GM18505 (cell line): ENCODE data around the gene DPP9.

Experiments used
- ATAC-seq: cut with Tn5 transposase; IDR thresholded peaks from one replicate; pipeline ENCODE4 v1.9.1; 2021; ENCODE audit not compliant: unreplicated experiment
- POLR2A ChIP-seq: IDR thresholded peaks from 4 replicates; pipeline ENCODE4 v1.6.1; 2011; ENCODE audit warnings: borderline replicate concordance; ENCODE audit not compliant: insufficient read depth, insufficient read length; ENCODE audit errors: extremely low read depth

Gene DPP9

DNA sequence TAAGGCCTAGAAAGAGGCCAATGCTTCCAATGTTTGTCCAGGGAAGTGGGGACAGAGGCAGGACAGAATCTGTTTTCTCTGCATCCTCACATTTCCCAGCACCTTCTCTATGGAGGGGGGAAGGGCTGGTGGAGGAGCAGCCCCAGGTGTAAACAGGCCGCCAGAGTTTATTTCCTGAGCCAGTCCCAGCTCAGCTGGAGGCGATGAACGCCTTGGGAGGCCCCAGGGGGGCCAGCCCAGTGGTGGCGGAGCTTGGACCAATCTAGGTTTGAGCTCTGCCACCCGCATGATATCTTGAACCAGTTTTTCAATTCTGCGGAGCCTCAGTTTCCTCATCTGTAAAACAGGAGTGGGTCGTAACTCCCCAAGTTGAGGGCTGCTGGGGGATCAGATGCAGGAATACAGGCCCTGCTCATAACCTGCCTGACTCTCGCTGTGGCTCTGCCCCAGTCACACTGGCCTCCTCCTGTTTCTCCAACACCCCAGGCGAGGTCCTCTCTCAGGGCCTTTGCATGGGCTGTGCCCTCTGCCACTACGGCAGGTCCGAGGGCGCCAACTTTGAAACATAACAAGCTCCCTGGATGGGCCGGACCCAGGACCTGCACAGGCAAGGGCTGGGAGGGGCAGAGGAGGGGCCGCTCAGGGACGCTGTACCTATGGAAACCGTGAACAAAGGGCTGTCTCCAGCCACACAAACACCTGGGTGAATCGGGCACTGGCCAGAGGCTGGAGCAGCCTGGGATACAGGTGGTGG is 83.2 kb downstream of the DPP9 start:
- ATAC-seq, result no peak
- no peak for TF ChIP-seq POLR2A

DNA sequence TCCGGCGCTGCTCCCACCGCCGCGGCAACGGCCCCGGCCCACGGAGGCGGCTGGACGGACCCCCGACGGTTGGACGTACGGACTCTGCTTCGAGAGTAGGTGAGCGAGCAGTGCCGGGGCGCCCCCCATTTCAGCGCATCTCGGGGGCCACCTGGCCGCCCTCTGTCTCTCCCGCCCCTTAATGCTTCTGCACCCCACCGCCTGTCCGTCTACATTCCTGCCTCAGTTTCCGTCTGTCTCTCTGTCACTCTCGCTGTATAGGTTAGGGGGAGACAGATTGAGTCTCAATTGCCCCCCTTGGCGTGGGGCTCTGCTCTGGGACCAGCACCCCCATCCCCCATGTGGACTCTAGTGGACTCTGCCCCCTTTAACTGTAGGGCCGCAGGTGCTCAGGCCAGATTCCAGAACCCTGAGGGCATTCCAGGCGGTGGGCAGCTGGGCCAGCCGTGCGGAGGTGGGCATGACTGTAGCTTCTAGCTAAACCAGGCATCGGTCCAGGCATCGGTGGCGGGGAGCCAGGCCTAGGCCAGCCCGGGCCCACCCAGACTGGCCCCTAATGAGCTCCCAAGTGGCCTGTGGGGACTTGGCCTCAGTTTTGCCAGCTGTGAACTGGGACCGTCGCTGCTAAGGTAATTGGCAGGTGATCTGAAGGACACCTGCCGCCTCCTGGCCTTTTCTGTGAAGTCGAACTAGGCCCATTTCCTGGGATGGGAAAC is 84.0 kb downstream of the DPP9 start:
- ATAC-seq, result peak; percentile 1
- TF ChIP-seq POLR2A, result no peak

DNA sequence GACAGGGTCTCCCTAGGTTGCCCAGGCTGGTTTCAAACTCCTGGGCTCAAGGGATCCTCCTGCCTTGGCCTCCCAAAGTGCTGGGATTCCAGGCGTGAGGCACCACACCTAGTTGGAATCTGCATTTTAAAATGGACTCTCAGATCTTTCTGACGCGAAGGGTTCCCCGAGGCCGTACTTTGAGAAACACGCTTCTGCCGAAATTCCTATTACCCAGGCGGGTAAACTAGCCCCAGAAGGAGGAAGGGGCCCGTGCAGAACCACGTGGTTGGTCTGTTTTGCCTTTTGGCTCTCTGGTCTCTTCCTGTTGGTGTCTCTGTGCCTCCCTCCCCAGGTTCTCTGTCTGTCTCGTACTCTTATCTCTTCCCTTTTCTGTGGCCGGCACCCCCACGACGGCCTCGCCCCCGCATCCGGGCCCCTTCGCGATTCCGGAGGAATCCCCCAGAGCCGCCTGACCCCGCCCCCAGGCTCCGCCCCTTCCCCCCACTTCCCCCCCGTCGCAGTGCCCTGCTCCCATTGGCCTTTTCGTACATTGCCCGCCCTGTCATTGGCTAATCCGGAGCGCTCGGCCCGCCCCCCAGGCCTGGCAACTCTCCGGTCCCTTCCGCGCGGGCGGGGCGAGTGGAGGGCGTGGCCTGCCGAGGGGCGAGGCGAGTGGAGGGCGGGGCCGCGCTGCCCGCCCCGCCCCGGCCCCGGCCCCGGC is 84.7 kb downstream of the DPP9 start, which contains the start of gene TNFAIP8L1:
Gene TNFAIP8L1 (plus strand): TSS at position 689 of the 703 bp plus-strand sequence. CDS start 12,354 bp downstream, outside the sequence.
- peak; percentile 42 for TF ChIP-seq POLR2A
- peak; percentile 84 for ATAC-seq

DNA sequence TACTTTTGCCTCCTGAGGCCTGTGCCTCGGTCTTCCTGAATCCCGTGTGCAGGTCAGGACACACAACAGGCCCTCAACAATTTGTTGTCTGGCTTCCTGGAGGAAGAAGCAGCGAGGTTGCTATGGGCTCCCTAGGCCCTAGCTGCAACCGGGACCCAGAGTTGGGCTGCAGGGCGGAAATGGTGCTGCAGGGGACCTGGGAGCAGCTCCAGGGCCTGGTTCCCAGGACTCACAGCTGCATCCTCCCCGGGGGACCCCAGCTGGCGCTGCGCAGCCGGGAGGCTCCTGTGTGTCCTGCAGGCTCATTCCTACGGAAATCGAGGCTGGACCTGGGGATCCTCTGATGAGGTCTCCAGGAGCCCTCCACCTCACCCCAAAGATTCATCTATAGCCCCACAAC is 85.3 kb downstream of the DPP9 start:
- no peak for TF ChIP-seq POLR2A
- ATAC-seq, result no peak

DNA sequence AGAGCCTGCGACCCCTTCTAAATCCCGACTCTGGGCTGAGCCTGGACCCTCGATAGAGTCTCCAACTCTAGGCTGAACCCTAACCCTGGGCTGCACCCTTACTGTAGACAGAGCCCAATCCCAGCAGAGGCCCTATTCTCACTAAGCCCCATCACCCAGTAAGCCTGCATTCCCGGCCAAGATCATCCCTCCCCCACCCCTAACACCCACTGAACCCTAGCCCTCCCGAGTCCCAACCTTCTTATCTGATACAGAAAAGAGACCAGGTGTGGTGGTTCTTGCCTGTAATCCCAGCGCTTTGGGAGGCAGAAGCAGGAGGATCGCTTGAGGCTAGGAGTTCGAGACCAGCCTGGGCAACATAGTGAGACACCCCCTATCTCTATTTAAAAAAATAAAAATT is 86.9 kb downstream of the DPP9 start:
- TF ChIP-seq POLR2A, result no peak
- ATAC-seq, result no peak

DNA sequence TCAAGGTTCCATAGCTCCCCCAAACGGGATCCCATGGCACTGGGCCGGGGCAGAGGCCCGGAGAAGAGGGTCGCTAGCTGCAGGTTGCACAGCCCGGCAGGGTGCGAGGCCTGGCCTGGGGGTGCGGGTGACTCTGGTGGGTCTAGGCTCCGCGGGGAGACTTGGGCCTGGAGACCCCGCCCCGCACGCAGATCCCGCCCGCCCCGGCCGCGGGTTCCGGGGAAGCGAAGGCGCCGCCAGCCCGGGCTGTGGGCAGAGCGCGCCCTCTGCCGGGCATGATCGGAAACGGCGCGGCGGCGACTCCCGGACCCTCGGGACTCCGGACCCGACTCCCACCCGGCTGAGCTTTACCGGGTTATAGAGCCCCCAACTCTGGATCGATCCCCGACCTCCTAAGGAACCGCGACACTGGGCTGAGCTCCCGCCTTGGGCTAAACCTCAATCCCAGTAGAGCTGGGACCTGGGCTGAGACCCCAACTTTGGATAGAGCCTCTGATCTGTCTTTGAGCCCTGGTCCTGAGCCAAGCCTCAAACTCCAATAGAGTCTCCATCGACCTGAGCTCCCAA is 87.4 kb downstream of the DPP9 start:
- ATAC-seq, result no peak

DNA sequence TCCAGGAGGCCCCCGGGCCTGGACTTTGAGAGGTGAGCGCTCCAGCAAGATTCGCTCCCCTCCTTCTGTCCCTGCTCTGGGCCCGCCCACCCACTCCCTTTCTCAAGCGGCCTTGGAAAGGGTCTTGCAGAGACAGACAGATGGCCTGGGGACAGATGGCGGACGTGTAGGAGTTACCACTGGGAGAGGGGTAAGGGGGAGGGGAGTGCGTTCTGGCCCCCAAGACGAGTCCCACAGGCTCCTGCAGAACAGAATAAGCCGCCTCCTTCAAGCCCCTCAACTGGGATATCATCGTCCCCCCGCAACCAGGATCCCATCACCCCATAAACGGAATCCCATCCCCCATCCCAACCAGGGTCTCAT is 87.9 kb downstream of the DPP9 start:
- TF ChIP-seq POLR2A, result no peak
- no peak for ATAC-seq

More for the DNA sequence above, 87.4 kb downstream of the DPP9 start:
- TF ChIP-seq POLR2A, result no peak

DNA sequence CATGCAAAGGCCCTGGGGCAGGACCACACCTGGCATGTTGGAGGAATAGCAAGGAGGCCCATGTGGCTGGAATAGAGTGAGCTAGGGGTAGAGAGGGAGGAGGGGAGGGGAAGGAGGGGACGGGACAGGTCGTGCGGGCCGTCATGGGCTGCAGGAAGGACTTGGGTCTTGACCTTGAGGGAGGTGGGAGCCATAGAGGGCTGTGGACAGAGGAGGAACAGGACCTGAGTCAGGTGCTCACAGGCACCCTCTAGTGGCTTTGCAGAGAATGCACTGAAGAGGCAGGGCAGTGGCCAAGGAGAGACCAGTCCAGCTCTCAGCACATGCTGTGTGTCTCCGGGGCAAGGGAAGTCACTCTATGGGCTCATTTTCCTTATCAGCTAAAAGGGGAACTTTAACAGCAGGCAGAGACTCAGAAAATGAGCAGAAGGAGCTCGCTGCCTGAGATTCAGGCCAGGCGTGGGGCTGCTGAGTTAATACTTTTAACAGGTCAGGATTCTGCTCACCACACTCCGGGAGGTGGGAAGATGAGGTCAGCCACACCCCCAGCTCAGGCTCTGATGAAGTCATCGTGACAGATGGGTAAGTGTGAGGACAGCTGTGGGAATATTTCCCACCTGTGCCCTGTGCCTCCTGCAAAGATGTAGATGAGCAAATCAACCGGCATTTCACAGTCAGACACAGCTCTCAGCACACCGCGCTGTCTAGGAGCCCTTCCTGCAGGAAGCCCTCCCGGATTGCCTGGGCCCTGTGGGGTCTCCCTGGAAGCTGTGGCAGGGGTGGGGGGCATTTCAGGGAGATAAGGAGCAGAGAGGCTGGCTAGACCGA is 90.3 kb downstream of the DPP9 start:
- no peak for ATAC-seq

More for the DNA sequence above, 90.3 kb downstream of the DPP9 start:
- TF ChIP-seq POLR2A, result no peak
